Stimulated activated naive CD8-positive, alpha-beta T cell treated with anti-CD3 and anti-CD28 coated beads, Interleukin-15, Interleukin-2, amounts not matched to agents 100 ng/mL and 50 ng/mL, for 24 hours (primary cell): ENCODE data around the gene CTNNA1.

ENCODE experiments used
- H3K27ac Mint-ChIP-seq: one replicate; pipeline ENCODE4 v1.8.0; 2021; ENCODE audit warnings: mild to moderate bottlenecking, mixed read lengths
- H3K27me3 Mint-ChIP-seq: one replicate; pipeline ENCODE4 v1.8.0; 2021; ENCODE audit warnings: mixed read lengths
- H3K36me3 Mint-ChIP-seq: one replicate; pipeline ENCODE4 v1.8.0; 2021; ENCODE audit warnings: low read depth, mixed read lengths
- H3K4me1 Mint-ChIP-seq: one replicate; pipeline ENCODE4 v1.8.0; 2021; ENCODE audit warnings: low read depth, mixed read lengths
- H3K4me3 Mint-ChIP-seq: one replicate; pipeline ENCODE4 v1.8.0; 2021; ENCODE audit warnings: mild to moderate bottlenecking, mixed read lengths
- H3K9me3 Mint-ChIP-seq: one replicate; pipeline ENCODE4 v1.8.0; 2021; ENCODE audit warnings: mixed read lengths

CTNNA1 gene

GRCh38 chr5:138961729-138962128 lies 208.5 kb downstream of the CTNNA1 start:
- H3K4me3 Mint-ChIP-seq: no peak overlapping the region
- H3K27me3 Mint-ChIP-seq: no peaks in the 10 kb centered on the region
- no peaks in the 10 kb centered on the region for H3K36me3 Mint-ChIP-seq
- no peaks in the 10 kb centered on the region for H3K4me1 Mint-ChIP-seq
- no peak overlapping the region for H3K27ac Mint-ChIP-seq
- H3K9me3 Mint-ChIP-seq: no peaks in the 10 kb centered on the region

- Mint-ChIP-seq H3K27me3 (no peaks in the 10 kb centered on the region), H3K36me3 (no peaks in the 10 kb centered on the region), H3K4me1 (no peaks in the 10 kb centered on the region), H3K27ac (no peak overlapping the region), H3K4me3 (no peak overlapping the region), H3K9me3 (no peaks in the 10 kb centered on the region)
Observed at GRCh38 chr5:138962614-138963370, 209.6 kb downstream of the CTNNA1 start.

GRCh38 chr5:138963763-138964371 lies 210.6 kb downstream of the CTNNA1 start:
- H3K9me3 Mint-ChIP-seq: no peaks in the 10 kb centered on the region
- H3K27ac Mint-ChIP-seq: no peak overlapping the region
- no peaks in the 10 kb centered on the region for H3K27me3 Mint-ChIP-seq
- no peaks in the 10 kb centered on the region for H3K4me1 Mint-ChIP-seq
- H3K36me3 Mint-ChIP-seq: peaks cover 6% of the 10 kb centered on the region
- no peak overlapping the region for H3K4me3 Mint-ChIP-seq

- H3K27ac Mint-ChIP-seq: no peak overlapping the region
- no peaks in the 10 kb centered on the region for H3K9me3 Mint-ChIP-seq
- H3K27me3 Mint-ChIP-seq: no peaks in the 10 kb centered on the region
- H3K4me3 Mint-ChIP-seq: no peak overlapping the region
- peaks cover 6% of the 10 kb centered on the region for H3K36me3 Mint-ChIP-seq
- no peaks in the 10 kb centered on the region for H3K4me1 Mint-ChIP-seq
Observed at GRCh38 chr5:138964647-138965201, 211.5 kb downstream of the CTNNA1 start.

- Mint-ChIP-seq H3K27me3 (no peaks in the 10 kb centered on the region), H3K27ac (no peak overlapping the region), H3K4me3 (no peak overlapping the region), H3K36me3 (peaks cover 6% of the 10 kb centered on the region), H3K9me3 (no peaks in the 10 kb centered on the region), H3K4me1 (no peaks in the 10 kb centered on the region)
Observed at GRCh38 chr5:138965626-138966025, 212.4 kb downstream of the CTNNA1 start.

- Mint-ChIP-seq H3K27ac (no peak overlapping the region), H3K9me3 (no peaks in the 10 kb centered on the region), H3K4me3 (no peak overlapping the region), H3K4me1 (no peaks in the 10 kb centered on the region), H3K27me3 (no peaks in the 10 kb centered on the region), H3K36me3 (peaks cover 6% of the 10 kb centered on the region)
Observed at GRCh38 chr5:138966236-138966985, 213.2 kb downstream of the CTNNA1 start.

- Mint-ChIP-seq H3K36me3 (peaks cover 6% of the 10 kb centered on the region), H3K9me3 (no peaks in the 10 kb centered on the region), H3K4me3 (no peak overlapping the region), H3K27ac (no peak overlapping the region), H3K27me3 (no peaks in the 10 kb centered on the region), H3K4me1 (no peaks in the 10 kb centered on the region)
Observed at GRCh38 chr5:138967791-138968448, 214.7 kb downstream of the CTNNA1 start.

GRCh38 chr5:138968601-138969000 lies 215.4 kb downstream of the CTNNA1 start:
- H3K4me3 Mint-ChIP-seq: no peak overlapping the region
- H3K4me1 Mint-ChIP-seq: no peaks in the 10 kb centered on the region
- peak overlapping the region; percentile 55 for H3K27ac Mint-ChIP-seq
- H3K27me3 Mint-ChIP-seq: no peaks in the 10 kb centered on the region
- no peaks in the 10 kb centered on the region for H3K9me3 Mint-ChIP-seq
- H3K36me3 Mint-ChIP-seq: peaks cover 6% of the 10 kb centered on the region

- no peak overlapping the region for H3K27ac Mint-ChIP-seq
- H3K4me3 Mint-ChIP-seq: no peak overlapping the region
- H3K4me1 Mint-ChIP-seq: no peaks in the 10 kb centered on the region
- peaks cover 6% of the 10 kb centered on the region for H3K36me3 Mint-ChIP-seq
- H3K27me3 Mint-ChIP-seq: no peaks in the 10 kb centered on the region
- no peaks in the 10 kb centered on the region for H3K9me3 Mint-ChIP-seq
Observed at GRCh38 chr5:138969323-138970002, 216.2 kb downstream of the CTNNA1 start.

- H3K27me3 Mint-ChIP-seq: no peaks in the 10 kb centered on the region
- no peaks in the 10 kb centered on the region for H3K9me3 Mint-ChIP-seq
- peaks cover 10% of the 10 kb centered on the region for H3K36me3 Mint-ChIP-seq
- no peak overlapping the region for H3K27ac Mint-ChIP-seq
- H3K4me3 Mint-ChIP-seq: no peak overlapping the region
- H3K4me1 Mint-ChIP-seq: peaks cover 5% of the 10 kb centered on the region
Observed at GRCh38 chr5:138972230-138972629, 219.0 kb downstream of the CTNNA1 start.

- no peaks in the 10 kb centered on the region for H3K9me3 Mint-ChIP-seq
- peaks cover 5% of the 10 kb centered on the region for H3K4me1 Mint-ChIP-seq
- peaks cover 14% of the 10 kb centered on the region for H3K36me3 Mint-ChIP-seq
- no peaks in the 10 kb centered on the region for H3K27me3 Mint-ChIP-seq
- no peak overlapping the region for H3K27ac Mint-ChIP-seq
- H3K4me3 Mint-ChIP-seq: no peak overlapping the region
Observed at GRCh38 chr5:138972836-138973235, 219.6 kb downstream of the CTNNA1 start.

- no peaks in the 10 kb centered on the region for H3K9me3 Mint-ChIP-seq
- H3K4me1 Mint-ChIP-seq: peaks cover 15% of the 10 kb centered on the region
- H3K27me3 Mint-ChIP-seq: no peaks in the 10 kb centered on the region
- H3K36me3 Mint-ChIP-seq: peaks cover 8% of the 10 kb centered on the region
- H3K4me3 Mint-ChIP-seq: no peak overlapping the region
- no peak overlapping the region for H3K27ac Mint-ChIP-seq
Observed at GRCh38 chr5:138974227-138975063, 221.2 kb downstream of the CTNNA1 start.

- H3K4me3 Mint-ChIP-seq: no peak overlapping the region
- H3K4me1 Mint-ChIP-seq: peaks cover 23% of the 10 kb centered on the region
- H3K27me3 Mint-ChIP-seq: no peaks in the 10 kb centered on the region
Observed at GRCh38 chr5:138975098-138975847, 222.0 kb downstream of the CTNNA1 start.

More at GRCh38 chr5:138975098-138975847, 222.0 kb downstream of the CTNNA1 start:
- Mint-ChIP-seq H3K9me3 (no peaks in the 10 kb centered on the region), H3K27ac (no peak overlapping the region), H3K36me3 (peaks cover 8% of the 10 kb centered on the region)
